GM19324 (cell line): Measurements from ENCODE around the gene ID1.
A peak's percentile ranks its signal among the peaks of the same experiment; 100 is the strongest.
"Not testable (repeated sequence)": the region's sequence is repeated elsewhere in the genome, so short reads cannot be mapped to it uniquely, and the experiment has no call there.

Experiments used
- ATAC-seq: cut with Tn5 transposase; IDR thresholded peaks from one replicate; pipeline ENCODE4 v1.9.1; 2021; ENCODE audit warnings: mild to moderate bottlenecking, moderate library complexity; ENCODE audit not compliant: unreplicated experiment, low FRiP score

Gene ID1

DNA sequence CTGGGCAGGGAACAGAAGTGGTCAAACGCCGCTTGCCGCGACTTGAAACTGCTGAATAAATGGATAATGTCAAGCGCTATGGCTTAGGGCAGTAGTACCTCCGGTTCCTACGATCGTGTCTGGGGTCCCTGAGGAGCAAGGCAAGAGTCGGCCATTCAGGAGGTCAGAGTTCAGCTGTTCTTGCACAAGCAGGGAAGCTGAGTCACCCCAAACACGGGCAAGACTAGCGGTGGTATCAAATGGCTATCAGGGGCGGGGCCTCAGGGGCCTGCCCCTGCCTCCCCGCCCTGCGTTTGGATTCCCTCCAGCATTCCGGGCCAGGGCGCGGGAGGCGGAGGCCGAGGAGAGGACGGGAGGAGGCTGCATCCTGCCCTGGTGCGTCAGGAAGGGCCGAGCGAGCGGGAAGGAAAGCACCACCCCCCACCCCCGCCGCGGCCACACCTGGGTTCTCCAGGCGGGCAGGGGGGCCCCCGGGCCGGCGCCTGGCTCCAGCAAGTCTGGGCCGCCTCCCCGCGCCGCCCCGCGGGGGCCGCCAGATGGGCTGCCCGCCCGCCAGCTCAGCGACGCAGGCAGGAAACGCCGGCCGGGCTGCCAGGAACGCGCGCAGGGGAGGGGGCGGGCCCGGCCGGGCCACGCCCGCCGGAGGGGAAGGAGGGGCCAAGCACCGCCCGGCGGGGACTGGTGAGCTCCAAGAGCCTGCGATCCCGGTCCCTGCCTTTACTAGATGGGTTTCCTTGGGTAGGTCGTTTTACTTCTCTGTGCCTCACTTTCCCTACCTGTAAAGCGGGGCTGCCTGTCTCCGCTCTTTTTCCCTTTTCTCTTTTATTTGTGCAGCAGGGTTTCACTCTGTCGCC, 32.2 kb upstream of the ID1 start:
- ATAC-seq: peak; percentile 87

DNA sequence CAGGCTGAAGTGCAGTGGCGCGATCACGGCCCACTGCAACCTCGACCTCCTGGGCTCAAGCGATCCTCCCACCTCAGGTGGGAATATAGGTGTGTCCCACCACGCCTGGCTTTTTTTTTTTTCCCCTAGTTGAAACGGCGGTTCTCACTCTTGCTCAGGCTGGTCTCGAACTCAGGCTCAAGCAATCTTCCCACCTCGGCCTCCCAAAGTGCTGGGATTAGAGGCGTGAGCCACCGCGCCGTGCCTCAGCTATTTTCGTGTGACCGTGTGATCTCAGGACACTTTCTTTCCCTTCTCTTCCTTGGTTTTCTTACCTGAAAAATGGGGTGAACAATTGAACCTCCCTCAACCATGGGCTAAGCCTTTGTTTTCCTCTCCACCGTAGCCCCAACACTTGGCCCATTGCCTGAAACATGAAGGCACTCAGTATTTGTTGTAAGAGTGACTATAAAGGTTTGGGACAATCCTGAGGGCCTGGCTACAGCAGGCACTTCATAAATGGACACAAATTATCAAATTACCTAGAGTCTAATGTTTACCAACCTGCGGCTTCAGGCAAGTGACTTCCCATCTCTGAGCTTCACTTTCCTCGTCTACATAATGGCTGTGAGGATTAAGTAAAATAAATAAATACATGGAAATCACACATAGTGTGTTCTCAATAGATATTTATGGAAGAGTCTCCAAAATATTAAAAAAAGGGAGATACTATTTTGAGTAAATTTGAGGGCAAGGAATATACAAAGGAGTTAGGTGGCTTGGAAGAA, 31.4 kb upstream of the ID1 start:
- ATAC-seq: peak; percentile 10

DNA sequence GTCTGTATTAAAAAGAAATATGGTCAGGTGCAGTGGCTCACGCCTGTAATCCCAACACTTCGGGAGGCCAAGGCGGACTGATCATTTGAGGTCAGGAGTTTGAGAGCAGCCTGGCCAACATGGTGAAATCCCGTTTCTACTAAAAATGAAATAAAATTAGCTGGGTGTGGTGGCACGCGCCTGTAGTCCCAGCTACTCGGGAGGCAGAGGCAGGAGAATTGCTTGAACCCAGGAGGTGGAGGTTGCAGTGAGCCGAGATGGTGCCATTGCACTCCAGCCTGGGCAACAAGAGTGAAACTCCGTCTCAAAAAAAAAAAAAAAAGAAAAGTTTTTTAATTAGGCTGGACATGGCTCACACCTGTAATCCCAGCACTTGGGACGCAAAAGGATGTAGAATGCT, 30.1 kb upstream of the ID1 start:
- not testable (repeated sequence) for ATAC-seq

DNA sequence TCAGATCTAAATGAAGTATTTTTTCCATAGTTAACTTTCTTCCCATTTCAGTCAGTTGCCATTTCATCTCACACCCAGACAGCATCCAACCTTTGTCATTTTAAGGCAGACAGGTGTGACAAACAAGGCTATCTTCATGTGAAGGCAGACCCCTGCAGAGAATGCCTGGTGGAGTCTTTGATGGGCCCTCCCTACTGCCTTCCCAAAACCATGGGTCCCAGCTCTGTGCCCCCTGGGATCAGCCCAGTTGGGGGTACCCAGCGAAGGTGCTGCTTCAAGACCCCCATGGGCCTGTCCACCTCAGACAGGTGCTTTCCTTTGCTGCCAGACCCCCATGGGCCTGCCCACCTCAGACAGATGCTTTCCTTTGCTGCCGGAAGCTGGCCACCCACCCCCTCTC, 28.3 kb upstream of the ID1 start:
- ATAC-seq: no peak

DNA sequence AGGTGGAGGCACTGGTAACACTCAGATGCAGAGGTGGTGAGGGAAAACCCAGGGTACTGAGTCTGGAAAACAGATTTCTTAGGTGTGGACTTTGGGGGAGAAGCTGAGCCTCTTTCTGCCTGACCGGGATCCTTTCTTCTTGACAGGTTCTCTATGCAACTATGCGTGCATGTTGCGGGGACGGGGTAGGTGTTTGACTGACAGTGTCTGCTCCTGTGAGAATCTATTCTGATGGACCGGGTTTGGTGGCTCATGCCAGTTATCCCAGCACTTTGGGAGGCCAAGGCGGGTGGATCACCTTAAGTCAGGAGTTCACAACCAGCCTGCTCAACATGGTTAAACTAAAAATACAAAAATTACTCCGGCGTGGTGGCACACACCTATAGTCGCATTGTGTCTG, 27.9 kb upstream of the ID1 start:
- ATAC-seq: no peak

DNA sequence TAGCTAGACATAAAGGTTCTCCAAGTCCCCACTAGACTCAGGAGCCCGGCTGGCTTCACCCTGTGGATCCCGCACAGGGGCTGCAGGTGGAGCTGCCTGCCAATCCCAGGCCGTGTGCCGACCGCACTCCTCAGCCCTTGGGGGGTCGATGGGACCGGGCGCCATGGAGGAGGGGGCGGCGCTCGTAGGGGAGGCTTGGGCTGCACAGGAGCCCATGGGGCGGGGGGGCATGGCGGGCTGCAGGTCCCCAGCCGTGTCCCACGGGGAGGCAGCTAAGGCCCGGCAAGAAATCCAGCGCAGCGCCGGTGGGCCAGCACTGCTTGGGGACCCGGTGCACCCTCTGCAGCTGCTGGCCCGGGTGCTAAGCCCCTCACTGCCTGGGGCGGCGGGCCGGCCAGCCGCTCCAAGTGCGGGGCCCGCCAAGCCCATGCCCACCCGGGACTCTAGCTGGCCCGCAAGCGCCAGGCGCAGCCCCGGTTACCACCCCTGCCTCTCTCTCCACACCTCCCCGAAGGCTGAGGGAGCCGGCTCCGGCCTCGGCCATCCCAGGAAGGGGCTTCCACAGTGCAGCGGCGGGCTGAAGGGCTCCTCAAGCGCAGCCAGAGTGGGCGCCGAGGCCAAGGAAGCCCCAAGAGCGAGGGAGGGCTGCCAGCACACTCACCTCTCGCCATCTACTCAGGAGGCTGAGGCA, 26.5 kb upstream of the ID1 start:
- no peak for ATAC-seq

DNA sequence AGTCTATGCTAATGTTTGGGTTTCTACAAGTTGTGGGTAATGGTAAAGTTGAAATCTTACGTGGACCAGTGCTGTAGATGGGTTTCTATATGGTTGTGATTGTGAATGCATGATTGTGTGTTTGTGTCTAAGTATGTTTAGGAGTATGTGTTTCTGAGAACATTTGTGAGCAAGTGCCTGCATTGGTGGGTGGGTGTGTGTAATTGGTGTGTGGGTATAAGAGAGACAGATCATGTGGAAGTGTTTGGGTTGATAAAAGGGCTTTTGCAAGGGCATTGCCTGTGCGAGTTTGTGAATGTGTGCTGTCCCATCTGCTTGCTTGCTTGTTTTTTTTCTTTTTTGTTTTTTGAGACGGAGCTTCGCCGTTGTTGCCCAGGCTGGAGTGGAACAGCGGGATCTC, 25.8 kb upstream of the ID1 start:
- ATAC-seq: no peak

DNA sequence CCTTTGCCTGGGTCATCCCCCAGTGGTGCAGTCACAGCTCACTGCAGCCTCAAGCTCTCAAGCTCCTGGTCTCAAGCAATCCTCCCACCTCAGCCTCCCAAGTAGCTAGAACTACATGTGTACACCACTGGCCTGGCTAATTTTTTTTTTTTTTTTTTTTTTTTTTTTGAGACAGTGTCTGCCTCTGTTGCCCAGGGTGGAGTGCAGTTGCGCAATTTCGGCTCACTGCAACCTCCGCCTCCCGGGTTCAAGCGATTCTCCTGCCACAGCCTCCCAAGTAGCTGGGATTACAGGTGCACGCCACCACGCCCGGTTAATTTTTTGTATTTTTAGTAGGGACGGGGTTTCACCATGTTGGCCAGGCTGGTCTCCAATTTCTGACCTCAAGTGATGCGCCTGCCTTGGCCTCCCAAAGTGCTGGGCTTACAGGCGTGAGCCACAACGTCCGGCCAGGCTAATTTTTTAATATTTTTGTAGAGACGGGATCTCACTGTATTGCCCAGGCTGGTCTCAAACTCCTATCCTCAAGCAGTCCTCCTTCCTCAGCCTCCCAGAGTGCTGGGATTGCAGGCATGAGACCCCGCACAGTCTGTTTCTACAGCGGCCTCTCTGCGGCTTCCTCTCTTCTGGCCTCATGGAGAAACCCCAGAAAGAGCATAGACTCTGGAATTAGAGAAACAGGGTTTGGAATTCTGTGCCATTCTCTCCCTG, 25.0 kb upstream of the ID1 start:
- not testable (repeated sequence) for ATAC-seq

DNA sequence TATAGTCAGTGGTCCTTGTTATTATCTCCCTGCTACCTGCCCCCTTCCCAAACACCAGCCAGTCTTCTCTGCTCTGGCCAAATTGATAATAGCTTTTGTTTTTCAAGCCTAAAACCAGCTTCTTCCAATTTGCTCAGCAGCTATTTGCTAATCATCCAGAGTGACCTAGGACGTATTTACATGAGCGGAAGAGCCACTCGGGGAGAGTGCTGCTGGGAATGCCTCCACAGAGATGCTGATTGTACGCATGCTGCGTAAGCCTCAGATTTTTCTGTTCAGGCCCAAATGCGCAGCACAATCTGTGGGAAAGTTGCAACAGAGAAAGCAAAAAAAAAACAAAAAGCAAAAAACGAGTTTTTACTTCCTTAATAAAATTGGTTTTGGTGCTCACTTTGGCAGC, 24.4 kb upstream of the ID1 start:
- no peak for ATAC-seq

DNA sequence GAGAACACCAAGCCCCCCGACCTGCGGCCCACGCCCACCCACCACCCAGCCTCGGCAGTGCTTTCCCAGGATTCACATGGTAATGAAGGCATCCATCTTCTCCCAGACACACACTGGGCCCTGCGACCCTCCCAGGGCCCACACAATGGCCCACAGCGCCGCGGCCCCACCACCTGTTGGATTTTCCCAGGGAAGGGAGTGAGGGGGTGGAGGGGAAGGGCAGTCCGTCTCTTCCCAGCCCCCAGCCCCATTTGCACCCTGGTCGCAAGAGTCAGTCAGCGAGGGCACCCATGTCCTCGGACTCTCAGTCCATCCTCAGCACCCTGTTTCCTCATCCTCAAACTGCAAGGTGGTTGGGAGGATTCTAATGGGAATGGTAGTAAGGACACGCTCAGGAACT, 23.7 kb upstream of the ID1 start:
- no peak for ATAC-seq

DNA sequence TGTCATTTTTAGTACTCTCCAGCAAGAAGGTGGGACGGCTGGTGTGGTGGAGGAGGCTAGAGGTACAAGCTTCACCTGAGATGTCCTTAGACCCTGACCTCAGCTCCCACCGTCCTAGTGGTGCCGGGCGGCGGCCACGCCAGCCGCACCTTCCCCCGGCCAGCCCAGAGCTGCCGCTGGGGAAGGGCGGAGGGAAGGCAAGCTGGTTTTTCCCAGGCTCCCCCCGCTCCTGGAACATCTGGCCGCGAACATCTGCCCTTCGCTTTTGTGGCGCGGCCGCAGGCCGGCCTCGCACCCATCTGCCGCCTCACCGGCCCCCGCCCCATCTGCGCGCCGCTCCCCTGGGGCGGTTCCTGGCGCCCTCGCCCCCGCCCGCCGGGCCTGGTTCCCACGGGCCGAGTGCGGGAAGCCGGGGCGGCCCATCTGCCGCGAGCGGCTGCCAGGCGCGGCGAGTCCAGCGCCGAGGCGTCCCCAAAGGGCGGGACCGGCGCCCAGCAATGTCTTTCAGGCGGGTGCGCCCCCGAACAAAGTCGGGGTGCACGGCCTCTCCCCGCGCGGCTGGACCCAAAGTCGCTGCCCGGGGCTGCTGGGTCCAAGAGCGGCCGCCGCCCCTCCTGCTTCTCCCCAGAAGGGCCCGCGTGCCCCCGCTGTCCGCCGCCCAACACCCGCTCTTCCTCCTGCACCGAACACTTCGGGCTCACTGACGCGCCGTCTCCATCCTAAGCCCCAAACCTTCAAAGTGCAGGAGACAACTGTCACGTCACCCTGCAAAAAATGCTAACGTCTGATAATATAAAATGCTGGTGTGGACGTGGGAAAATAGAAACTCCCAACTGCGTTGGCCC, 17.3 kb upstream of the ID1 start:
- ATAC-seq: no peak

DNA sequence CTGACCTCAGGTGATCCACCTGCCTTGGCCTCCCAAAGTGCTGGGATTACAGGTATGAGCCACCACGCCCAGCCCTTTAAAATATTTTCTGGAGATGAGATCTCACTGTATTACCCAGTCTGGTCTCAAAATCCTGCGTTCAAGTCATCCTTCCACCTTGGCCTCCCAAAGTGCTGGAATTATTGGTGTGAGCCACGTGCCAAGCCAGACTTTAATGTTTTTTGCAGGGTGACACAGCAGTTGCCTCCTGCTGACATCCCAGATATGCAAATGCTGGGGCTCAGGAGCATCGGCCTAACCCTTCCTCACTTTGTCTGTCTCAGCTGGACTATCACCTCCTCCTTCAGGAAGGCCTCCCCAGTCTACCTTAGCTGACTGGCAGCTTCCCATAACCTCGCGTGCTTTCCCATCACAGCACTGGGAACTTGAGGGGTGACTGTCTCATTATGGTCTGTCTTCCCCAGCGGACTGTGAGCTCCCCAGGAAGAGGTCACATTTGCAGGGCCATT, 14.3 kb upstream of the ID1 start:
- no peak for ATAC-seq

DNA sequence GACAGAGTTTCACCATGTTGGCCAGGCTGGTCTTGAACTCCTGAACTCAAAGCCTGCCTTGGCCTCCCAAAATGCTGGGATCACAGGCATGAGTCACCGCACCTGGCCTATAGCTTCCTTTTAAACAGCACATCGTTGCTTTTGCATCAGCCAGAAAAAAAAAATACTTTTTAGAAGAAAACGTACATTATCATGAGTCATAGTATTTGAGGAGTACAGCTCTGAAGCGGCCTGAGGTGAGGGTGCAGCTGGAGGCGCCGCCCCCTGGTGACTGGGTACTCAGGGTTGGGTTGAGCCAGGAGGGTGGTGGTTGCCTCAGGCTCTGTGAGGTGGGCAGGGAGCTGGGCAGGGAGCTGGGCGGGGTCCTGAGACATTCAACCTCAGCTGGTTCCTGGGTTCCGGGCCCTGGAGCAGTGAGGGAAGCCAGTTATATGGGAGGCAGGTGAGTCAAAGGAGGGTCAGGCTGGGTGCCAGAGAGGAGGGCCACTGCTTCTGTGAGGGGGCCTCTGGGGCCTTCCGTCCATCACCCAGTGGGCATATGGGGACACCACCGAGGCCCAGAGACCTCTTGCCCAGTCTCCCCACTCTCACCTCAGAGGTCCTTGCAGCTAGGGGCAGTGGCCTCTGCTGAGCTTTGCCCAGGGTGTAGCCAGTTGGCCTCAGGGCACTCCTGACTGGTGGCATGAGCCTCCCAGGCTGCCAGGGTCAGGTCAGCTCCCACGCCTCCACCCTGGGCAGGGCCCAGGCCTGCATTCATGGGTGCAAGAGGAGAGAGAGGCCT, 11.7 kb upstream of the ID1 start:
- ATAC-seq: no peak

DNA sequence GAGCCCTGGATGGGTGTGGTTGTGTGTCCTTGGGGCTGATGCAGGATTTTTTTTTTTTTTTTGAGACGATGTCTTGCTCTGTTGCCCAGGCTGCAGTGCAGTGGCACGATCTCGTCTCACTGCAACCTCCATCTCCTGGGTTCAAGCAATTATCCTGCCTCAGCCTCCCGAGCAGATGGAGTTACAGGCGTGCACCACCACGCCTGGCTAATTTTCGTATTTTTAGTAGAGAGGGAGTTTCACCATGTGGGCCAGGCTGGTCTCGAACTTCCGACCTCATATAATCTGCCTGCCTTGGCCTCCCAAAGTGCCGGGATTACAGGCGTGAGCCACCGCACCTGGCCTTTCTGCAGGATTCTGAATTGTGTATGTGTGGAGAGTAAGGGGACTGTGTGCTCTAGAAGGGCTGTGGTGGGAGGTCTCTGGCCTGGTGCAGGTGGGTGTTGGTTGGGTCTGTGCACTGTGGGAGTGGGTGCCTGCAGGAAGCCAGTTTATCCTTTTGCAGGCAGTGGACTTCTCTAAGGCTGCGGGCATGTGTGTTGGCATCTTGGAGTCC, 11.0 kb upstream of the ID1 start:
- no peak for ATAC-seq

DNA sequence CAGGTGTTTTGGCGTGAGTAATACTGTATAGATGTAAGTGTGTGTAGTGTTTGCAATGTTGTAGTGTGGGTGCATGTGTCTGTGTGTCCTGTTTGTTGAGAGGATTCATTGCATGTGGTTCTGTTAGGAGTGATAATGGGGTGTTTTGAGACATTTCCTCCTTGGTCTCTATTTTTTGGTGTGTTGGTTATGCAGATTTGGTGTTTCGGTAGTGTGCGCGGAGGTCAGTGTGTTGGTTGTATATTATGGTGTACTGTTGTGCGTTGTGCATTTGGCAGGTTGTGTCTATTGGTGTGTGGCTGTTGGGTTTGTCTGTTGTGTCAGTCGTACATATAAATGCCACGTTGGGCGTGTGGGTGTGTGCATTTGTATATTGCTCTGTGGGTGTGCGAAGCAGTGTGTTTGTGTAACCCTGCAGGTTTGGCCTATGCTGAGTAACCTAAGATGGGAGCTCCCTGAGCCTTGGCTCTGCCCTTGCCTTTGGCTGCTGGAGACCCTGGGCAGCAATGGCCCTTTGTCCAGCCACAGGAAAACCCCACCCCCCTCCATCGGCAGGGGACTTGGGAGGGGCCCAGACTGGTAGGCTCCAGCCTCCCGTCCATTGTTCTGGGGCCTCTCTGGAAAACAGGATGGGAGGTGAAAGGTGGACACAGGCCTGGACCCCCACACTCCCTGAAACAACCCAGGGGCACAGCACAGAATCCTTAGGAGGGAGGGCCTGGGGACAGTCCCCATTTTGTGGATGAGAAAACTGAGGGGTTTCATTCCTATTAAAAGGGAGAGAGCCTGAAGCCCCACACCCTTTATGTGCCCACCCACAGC, 10.3 kb upstream of the ID1 start:
- ATAC-seq: no peak

DNA sequence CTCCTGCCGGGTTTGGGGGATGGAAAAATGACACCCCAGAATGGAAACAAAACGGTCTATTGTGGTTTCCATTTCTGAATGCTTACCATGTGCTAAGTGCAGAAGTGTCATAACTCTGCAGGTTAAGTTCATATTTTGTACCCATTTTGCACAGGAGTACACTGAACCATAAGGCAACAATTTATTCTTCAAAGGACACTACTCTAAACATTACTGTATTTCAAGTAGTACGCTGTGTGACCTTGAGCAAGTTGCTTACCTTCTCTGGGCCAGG, 9.8 kb upstream of the ID1 start:
- no peak for ATAC-seq

DNA sequence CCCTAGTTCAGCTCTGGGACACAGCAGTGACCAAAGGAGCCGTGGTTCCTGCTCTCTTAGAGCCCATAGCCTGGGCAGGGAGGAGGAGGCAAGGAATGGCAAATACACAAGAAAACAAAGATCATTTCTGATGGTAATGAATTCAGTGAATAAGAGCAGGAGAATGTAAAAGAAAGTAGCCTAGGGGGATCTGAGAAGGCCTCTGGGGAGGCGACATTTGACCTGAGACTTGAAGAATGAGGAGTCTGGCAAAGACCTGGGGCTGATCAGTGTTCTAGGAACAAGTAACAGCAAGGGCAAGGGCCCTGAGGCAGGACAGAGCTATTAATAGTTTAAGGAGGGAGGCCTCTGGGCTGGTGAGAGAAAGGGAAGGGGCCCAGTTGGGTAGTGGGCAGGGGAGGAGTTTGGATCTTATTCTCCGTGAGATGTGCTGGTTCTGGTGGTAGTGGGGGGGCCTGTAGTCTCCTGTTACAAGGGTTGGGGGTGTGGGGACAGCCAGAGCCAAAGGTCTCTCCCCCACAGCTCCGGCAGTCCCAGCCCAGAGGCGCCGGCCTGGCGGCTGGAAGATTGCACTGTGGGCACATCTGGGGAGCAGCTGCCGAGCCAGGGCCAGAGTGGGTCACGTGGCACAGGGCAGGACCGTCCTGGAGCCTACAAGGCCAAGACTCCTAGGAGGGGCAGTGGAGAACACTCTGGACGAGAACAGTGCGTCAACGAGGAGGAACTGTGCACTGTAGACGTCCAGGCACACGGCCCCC, 9.3 kb upstream of the ID1 start:
- no peak for ATAC-seq
